Measurements from ENCODE around the gene KEAP1.
A peak's percentile ranks its signal among the peaks of the same experiment; 100 is the strongest.
"Not testable (repeated sequence)": the region's sequence is repeated elsewhere in the genome, so short reads cannot be mapped to it uniquely, and the experiment has no call there.

Gene KEAP1

DNA sequence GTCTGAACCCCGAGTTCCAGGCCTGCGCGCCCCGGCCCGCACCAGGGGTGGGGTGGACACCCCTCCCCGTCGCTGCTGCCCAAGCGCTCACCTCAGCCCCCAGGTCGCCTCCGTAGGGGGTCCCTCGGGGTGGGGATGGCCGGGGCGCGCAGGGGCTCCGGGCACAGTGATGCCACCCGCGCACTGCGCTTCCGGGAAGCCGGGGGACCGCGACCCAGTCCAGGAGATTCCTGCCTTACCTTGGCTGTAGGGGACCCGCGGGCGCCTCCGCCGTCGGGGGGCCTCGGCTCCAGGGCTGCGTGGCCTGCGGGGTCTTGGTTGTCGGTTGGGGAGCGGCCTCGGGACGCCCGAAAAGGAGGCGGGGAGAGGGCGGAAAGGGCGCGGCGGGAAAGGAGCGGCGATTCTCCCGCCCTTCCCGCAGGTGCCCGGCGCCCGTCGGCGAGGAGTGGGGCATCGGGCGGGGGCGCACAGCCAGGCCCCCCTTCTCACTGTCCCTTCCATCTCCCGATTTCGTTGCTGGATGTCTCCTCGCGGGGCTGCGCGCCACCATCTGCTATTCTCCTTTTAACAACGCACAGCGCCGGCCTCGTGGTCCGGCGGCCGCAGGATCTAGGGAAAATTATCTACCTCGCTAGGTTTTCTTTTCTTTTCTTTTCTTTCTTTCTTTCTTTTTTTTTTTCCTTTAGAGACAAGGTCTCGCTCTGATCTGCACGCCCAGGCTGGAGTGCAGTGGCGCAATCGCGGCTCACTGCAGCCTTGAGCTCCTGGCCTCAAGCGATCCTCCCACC lies at the start of gene KEAP1:
Gene KEAP1, minus strand, starts transcription at position 355 of the 788 bp plus-strand sequence. CDS start 3,323 bp downstream, outside the sequence.
- peak; percentile 19 for DNase-seq (ENCODE audit: low spot score)

DNA sequence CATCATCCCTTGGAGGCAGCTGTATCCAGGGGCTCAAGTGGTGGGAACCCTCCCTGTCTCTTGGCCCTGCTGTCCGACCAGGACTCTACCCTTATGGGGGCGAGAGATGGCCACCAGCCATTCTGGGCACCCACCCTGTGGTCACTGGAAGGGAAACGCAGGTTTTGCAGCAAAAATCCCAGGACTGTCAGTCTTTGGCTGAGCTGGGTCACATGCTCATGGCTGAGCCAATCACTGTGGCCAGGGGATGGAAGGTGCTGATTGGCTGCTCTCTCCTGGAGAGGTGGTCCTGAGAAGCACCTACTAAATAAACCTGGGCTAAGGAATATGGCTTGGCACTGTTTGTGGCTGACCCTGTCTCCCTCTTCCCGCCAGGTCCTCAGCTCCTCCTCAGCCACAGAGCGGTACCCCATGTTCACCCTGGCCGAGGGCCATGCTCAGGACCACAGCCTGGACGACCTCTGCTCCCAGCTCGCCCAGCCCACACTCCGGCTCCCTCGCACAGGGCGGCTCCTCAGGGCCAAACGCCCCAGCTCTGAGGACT lies 49.4 kb upstream of the KEAP1 start:
- peak; percentile 46 for DNase-seq (ENCODE audit: low spot score)

DNA sequence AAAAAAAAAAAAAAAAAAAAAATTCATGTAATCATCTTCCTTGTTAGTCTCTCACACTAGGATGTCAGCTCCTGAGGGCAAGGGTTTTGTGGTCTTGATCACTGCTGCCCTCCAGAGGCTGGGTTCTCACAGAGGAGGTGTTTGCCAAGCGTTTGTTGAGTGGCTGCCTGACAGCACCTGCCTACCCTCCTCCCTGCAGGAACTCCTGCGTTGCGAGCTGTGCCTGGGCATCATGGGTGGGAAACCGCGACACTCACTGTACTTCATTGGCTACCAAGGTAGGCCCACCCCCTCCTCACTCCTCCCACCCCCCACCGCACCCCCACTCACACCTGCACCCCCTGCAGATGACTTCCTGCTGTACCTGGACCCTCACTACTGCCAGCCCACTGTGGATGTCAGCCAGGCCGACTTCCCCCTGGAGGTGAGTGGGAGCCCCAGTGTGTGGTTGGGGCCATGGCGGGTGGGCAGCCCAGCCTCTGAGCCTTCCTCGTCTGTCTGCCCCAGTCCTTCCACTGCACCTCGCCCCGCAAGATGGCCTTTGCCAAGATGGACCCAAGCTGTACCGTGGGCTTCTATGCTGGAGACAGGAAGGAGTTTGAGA lies 48.6 kb upstream of the KEAP1 start:
- peak; percentile 74 for DNase-seq (ENCODE audit: low spot score)

DNA sequence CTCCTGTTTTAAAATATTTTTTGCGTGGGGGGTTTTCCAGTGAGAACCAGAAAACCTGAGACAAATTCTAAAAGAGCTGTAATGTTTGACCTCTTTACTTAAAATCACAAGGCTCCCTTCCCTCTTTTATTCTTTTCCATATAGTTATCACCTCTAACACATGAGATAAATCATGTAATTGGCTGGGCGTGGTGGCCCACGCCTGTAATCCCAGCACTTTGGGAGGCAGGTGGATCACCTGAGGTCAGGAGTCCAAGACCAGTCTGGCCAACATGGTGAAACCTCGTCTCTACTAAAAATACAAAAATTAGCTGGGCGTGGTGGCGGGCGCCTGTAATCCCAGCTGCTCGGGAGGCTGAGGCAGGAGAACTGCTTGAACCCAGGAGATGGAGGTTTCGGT lies 47.9 kb upstream of the KEAP1 start:
- DNase-seq (ENCODE audit: low spot score), result not testable (repeated sequence)

DNA sequence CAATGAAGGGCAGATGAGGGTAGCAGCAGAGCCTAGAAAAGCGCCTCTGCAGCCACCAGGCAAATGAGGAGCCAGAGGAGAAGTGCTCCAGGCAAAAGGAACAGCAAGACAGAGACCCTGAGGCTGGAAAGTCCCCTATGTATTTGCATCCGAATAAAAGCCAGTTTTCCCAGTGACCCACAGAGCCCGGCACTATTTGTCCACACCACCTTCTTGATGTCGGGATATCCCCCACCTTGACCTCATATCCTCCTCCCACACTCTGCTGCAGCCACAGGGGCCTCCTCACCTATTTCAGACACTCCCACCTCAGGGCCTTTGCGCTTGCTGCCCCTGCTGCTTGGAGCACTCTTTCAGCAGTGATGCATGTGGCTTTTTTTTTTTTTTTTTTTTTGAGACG lies 47.2 kb upstream of the KEAP1 start:
- DNase-seq (ENCODE audit: low spot score), result no peak

DNA sequence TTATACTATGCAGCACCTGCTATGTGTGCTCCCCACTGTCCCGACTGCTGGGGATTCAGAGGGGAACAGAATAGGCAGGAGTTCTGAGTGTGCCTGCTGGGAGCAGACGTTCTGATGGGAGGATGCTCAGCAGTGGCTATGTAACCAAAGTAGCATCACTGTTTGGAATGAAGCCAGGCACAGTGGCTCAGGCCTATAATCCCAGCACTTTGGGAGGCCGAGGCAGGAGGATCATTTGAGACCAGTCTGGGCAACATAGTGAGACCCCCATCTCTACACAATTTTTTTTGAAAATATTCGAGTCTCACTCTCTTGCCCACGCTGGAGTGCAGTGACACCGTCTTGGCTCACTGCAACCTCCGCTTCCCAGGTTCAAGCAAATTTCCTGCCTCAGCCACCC lies 46.6 kb upstream of the KEAP1 start:
- no peak for DNase-seq (ENCODE audit: low spot score)

DNA sequence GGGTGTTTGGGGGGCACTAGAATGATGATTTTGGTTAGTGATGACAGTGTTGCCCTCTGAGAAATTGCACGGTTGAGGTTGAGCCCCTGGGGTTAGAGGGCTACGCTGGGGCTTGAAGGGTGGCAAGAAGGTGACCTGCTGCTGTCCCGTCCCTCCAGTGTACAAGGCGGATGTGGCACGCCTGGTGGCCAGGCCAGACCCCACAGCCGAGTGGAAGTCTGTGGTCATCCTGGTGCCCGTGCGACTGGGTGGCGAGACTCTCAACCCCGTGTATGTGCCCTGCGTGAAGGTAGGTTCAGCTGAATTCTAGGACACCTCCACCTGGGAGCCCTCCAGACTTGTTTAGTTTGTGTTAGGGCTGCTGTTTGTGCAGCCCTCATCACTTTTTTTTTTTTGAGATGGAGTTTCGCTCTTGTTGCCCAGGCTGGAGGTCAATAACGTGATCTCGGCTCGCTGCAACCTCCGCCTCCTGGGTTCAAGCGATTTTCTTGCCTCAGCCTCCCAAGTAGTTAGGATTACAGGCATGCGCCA lies 45.7 kb upstream of the KEAP1 start:
- DNase-seq (ENCODE audit: low spot score), result no peak

DNA sequence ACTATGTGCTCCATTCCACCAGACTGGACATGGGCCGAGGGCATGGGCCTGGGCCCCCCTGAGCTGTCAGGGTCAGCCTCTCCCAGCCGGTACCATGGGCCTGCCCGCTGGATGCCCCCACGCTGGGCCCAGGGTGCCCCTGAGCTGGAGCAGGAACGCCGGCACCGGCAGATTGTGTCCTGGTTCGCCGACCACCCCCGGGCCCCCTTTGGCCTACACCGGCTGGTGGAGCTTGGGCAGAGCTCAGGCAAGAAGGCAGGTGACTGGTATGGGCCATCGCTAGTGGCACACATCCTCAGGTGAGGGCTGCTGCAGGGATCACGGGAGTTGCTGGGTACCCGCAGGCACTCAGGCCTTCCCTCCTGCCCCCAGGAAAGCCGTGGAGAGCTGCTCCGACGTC lies 43.7 kb upstream of the KEAP1 start:
- no peak for DNase-seq (ENCODE audit: low spot score)

DNA sequence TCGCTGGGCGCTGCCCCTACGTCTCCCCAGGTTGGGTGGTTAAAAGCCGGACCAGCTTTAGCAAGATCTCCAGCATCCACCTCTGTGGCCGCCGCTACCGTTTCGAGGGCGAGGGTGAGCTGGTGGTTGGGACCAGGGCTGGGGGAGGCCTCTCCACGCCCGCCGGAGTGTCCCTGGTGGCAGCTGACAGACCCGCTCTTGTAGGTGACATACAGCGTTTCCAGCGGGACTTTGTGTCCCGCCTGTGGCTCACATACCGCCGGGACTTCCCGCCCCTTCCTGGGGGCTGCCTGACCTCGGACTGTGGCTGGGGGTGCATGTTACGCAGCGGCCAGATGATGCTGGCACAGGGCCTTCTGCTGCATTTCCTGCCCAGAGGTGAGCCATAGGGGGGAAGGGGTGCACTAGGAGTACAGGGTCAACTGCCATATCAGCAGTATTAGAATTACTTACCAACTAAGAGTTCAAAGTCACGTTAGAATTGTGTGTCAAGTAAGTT lies 41.6 kb upstream of the KEAP1 start:
- no peak for DNase-seq (ENCODE audit: low spot score)

DNA sequence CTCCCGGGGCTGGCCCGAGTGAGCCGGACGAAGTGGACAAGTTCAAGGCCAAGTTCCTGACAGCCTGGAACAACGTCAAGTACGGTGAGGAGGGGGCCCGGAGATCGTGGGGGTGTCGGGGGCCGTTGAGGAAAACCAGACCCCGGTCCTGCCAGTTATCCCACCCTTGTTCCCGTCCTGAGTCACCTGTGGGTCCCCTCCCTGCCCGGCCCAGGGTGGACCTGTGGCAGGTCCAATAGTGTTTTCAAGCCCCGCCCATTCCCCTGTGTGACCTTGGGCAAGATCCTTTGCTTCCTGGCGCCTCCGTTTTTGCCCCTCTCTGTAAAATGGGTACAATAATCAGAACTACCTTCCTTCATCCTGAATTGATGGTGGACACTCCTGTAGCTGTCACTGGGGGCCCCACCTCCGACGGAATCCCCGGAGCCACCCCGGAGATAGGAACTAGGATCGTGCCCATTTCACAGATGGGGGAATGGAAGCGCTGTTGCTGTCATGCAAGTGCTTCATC lies 41.1 kb upstream of the KEAP1 start:
- DNase-seq (ENCODE audit: low spot score), result no peak

DNA sequence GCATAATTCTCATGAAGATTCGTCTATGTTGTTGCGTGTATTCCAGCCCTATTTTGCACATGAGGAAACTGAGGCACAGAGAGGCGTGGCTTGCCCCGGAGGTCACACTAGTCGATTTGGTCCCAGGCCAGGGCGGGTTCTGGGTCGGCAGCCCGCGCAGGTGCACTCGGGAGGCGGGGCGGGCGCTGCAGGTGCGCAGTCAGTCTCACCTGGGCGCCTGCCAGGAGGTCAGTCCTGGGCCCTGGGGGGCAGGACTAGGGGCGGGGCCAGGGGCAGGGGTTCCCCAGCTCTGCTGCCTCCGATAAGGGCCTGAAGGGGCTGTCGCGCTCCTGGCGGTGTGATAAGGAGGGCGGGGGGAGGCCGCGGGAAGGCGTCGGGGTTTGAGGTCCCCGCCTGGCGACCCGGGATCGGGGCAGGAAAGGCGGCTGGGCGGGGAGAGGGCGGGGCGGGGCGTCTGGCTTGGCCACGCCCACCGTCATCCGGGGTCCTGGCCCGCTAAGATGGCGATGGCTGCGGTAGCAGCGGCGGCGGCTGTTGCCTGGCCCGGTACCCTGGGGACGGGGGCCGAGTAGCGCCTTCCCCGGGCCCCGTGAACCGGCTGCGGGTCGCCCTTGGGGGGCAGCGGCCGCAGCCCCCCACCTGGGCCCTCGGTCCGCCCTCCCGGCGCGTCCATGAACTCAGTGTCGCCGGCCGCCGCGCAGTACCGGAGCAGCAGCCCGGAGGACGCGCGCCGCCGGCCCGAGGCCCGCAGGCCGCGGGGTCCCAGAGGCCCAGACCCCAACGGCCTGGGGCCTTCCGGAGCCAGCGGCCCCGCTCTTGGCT lies 40.5 kb upstream of the KEAP1 start, which contains the start of gene ATG4D:
Gene ATG4D, plus strand, starts transcription at position 485 of the 822 bp plus-strand sequence. Its CDS starts 187 bp downstream, at position 672.
- DNase-seq (ENCODE audit: low spot score), result peak; percentile 71

DNA sequence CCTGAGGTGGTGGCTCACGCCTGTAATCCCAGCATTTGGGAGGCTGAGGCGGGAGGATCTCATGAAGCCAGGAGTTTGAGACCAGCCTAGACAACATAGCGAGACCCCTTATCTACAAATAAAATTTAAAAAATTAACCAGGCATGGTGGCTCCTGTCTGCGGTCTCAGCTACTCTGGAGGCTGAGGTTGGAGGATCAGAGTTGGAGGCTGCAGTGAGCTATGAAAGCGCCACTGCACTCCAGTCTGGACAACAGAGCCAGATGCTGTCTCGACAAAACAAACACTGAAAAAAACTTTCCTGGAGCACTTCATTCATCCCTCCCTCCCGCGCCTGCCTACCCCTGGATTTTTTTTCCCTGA lies 39.9 kb upstream of the KEAP1 start:
- no peak for DNase-seq (ENCODE audit: low spot score)

DNA sequence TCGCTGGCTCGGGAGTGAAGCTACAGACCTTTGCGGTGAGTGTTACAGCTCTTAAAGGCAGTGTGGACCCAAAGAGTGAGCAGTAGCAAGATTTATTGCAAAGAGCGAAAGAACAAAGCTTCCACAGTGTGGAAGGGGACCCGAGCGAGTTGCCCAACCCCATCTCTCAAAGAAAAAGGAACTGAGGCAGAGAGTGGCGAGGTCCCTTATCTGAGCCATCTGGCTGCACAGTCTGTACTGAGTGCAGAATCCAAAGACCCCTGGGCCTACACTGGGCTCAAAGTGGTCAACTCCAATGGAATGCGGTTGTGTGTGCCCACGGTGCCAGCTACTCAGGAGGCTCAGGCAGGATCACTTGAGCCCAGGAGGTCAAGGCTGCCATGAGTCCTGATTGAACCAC lies 35.9 kb upstream of the KEAP1 start:
- not testable (repeated sequence) for DNase-seq (ENCODE audit: low spot score)

DNA sequence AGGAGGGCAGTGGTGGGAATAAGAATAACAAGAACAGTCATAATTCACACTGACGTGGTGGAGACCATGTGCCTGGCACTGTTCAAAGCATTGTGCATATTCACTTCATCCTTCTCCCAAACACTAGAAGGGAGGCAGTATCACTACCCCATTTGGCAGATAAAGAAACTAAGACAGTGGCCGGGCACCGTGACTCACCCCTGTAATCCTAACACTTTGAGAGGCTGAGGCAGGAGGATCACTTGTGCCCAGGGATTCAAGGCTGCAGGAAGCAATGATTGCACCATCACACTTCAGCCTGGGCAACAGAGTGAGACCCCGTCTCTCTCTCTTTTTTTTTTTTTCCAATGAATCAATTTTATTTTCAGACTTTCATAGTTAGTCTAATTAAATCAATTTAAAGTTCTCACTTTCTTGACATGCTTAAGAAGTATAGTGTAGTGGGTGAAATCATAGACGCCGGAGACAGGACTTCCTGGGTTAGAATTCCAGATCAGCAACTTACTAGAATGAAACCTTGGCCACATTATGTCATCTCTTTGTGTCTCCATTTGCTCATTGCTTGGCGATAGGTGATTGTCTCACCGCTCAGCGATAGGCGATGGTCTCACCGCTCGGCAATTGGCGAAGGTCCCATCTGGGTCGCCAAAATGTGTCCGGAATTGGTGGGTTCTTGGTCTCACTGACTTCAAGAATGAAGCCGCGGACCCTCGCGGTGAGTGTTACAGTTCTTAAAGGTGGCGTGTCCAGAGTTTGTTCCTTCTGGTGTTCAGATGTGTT lies 35.2 kb upstream of the KEAP1 start:
- DNase-seq (ENCODE audit: low spot score), result no peak

DNA sequence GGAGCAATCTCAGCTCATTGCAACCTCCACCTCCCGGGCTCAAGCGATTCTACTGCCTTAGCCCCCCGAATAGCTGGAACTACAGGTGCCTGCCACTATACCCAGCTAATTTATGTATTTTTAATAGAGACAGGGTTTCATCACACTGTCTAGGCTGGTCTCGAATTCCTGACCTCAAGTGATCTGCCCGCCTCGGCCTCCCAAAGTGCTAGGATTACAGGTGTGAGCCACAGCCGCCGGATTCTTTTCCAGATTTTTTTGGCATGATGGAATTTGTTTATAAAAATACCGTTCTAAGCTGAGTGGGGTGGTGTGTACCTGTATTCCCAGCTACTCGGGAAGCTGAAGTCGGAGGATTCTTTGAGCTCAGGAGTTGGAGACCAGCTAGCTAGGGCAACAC lies 34.5 kb upstream of the KEAP1 start:
- no peak for DNase-seq (ENCODE audit: low spot score)

DNA sequence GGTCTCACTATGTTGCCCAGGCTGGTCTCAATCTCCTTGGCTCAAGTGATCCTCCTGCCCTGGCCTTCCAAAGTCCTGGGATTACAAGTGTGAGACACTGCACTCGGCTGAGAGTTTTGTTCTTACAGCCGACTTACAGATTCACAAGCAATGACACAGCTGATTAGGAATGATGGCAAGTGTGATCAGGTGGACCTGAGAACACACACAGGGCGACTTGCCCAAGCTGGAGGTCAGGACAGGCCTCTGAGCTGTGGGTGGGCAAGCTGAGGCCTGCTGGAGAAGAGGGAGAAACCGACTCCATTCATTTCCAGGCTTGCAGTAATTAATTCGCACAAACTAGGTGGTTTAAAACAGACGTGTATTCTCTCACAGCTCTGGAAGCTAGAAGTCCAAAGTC lies 32.5 kb upstream of the KEAP1 start:
- no peak for DNase-seq (ENCODE audit: low spot score)

DNA sequence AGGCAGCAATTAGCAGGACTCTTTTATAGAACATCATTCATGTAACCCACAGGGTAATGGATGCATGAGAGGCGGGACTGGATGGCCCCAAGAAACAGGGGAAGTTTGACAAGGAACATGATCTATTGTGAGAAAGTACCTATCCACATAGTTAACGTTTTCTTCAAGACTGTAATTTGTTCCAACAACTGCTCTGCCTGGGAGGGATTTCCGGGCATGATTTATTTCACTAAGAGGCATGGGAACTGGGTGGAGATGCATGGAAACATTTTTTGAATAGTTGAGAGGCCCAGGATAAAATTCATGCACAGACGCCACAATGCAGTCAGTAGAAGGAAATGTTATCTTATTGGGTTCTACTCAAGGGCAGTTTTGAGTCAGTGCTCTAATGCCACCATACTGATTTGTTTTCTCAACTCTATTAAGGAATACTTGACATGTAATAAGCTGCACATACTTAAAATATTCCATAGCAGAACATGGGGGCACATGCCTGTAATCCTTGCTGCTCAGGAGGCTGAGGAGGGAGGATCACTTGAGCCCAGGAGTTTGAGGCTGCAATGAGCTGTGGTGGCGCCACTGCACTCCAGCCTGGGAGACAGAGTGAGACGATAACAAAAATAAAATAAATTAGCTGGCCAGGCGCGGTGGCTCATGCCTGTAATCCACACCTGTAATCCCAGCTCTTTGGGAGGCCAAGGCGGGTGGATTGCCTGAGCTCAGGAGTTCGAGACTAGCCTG lies 30.7 kb upstream of the KEAP1 start:
- no peak for DNase-seq (ENCODE audit: low spot score)

DNA sequence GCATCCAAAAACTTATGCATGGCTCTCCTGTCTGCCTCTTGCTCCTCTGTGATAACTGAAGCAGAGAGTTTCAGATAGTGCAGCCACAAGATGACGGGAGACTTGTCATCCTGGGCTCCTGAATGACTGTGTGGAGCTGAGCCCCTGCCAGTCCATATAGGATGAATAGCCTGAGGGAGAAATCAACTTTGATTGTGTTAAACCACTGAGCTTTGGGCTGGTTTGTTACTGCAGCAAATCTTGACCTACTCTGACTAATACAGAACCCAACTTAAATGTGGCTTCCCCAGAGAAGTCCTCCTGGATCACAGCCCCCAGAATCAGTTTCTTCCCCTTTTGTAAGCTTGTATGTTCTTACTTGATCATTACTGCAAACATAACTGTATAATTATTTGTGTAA lies 29.3 kb upstream of the KEAP1 start:
- no peak for DNase-seq (ENCODE audit: low spot score)

DNA sequence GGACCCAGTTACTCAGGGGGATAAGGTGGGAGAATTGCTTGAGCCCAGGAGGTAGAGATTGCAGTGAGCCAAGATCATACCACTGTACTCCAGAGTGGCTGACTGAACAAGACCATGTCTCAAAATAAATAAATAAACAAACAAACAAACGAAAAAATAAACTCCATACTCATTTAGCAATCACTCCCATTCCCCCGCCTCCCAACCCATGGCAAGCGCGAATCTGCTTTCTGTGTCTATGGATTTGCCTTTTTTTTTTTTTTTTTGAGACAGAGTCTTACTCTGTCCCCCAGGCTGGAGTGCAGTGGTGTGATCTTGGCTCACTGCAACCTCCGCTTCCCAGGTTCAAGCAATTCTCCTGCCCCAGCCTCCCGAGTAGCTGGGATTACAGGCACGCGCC lies 23.7 kb upstream of the KEAP1 start:
- DNase-seq (ENCODE audit: low spot score), result not testable (repeated sequence)

DNA sequence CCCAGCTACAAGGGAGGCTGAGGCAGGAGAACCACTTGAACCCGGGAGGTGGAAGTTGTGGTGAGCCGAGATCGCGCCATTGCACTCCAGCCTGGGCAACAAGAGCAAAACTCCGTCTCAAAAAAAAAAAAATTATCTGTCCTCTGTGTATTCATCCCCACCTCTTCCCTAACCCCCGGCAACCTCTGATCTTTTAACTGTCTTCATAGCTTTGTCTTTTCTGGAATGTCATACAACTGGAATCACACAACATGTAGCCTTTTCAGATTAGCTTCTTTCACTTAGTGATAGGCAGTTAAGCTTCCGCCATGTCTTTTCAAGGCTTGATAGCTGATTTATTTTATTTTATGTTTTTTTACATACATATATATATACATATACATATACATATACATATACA lies 22.5 kb upstream of the KEAP1 start:
- DNase-seq (ENCODE audit: low spot score), result no peak

Data from RKO (cell line).